H1 (cell line): Measurements from ENCODE around the gene LARP1. TPM values are rescaled to one million over a fixed set of nuclear protein-coding genes. Genes with fewer than 3 reads are reported as not detected.

Source experiments
- CTCF ChIP-seq, 3 experiments: IDR thresholded peaks; 1 replicate in 2 of 3; 2 replicates in 1 of 3; pipeline versions ENCODE4 v1.5.1 to v1.6.1; 2011; ENCODE audit warnings: low read length in 3 of 3, mild to moderate bottlenecking in 3 of 3, inconsistent platforms in 2 of 3, low read depth in 1 of 3, moderate library complexity in 1 of 3; ENCODE audit not compliant: insufficient read depth in 1 of 3; ENCODE audit errors: control extremely low read depth in 1 of 3
- USF2 ChIP-seq: IDR thresholded peaks from 2 replicates; pipeline ENCODE4 v1.6.1; 2011; ENCODE audit warnings: low read length, improper control_type of control experiment
- ZNF274 ChIP-seq: IDR thresholded peaks from 2 replicates; pipeline ENCODE4 v1.7.0; 2012; ENCODE audit warnings: low read length, borderline replicate concordance; ENCODE audit errors: extremely low read depth
- polyA plus RNA-seq, 7 experiments: library from polyadenylated mRNA; depleted of rRNA in 3 of 7; stranded (reverse) in 5 of 7; unstranded in 2 of 7; fragments of >200 nt in 5 of 7; fragments of 200-250 nt in 2 of 7; gene quantifications; 1 replicate in 5 of 7; 2 replicates in 1 of 7; 4 replicates in 1 of 7; pipeline versions ENCODE4 v1.2.1 to v1.2.3, GENCODE V29; 2011 to 2013; ENCODE audit warnings: missing spikeins in 2 of 7, mixed read lengths in 2 of 7
- total RNA-seq: library from RNA; stranded (reverse); fragmentation: NEBNext Ultra II Directional; extraction: Animal tissue kit (Norgen Biotek cat#: 25700); gene quantifications from 2 replicates; pipeline ENCODE4 v1.2.1, GENCODE V29; 2021

Gene LARP1
- total and polyA plus RNA-seq, 2 of the 8 experiments (the other 6 are each of a cell fraction or from before 2014, with no cell fraction given) = 106 to 422 TPM

- TF ChIP-seq CTCF (IDR thresholded peaks at IDR 0.05; ENCODE audit: control extremely low read depth in 1 of 3, insufficient read depth in 1 of 3, low read depth in 1 of 3, low read length in 3 of 3) (no peak), USF2 (no peak), ZNF274 (no peak)
Measured at GRCh38 chr5:154806176-154806575, 51.0 kb downstream of the LARP1 start (continued).
